Measurements from ENCODE around the gene MET. TPM values are rescaled to one million over a fixed set of nuclear protein-coding genes. Genes with fewer than 3 reads are reported as not detected.

MET gene
- total RNA-seq, 1 donor from 2014 or later = 7.0 TPM

GRCh38 chr7:116713500-116713899 lies 41.5 kb downstream of the MET start:
- peaks cover 2% of the 10 kb centered on the region for H3K4me1 Mint-ChIP-seq
- H2AFZ ChIP-seq (replicated peaks) = no peak overlapping the region
- DNase-seq (ENCODE audit: low spot score) = no peak
- H3K9me3 ChIP-seq (ENCODE audit: low read depth) = no peaks in the 10 kb centered on the region
- no peak overlapping the region for H3K27ac Mint-ChIP-seq
- H3F3A ChIP-seq (ENCODE audit: low read depth) = no peaks in the 10 kb centered on the region
- H3K4me3 ChIP-seq = no peak overlapping the region
- peaks cover 2% of the 10 kb centered on the region for H3K9me3 Mint-ChIP-seq
- H3K36me3 Mint-ChIP-seq = no peaks in the 10 kb centered on the region
- H3K36me3 ChIP-seq = no peaks in the 10 kb centered on the region
- no peak overlapping the region for H3K27ac ChIP-seq
- H3K27me3 Mint-ChIP-seq (ENCODE audit: insufficient read depth, low read depth) = peaks cover 2% of the 10 kb centered on the region
- TF ChIP-seq EZH2phosphoT487 (IDR thresholded peaks at IDR 0.05) (no peak), CTCF (IDR thresholded peaks at IDR 0.05) (no peak), EZH2 (IDR thresholded peaks at IDR 0.05) (no peak)
- H3K9ac ChIP-seq = no peak overlapping the region
- no peaks in the 10 kb centered on the region for H3K4me1 ChIP-seq
- H3K79me2 ChIP-seq (ENCODE audit: low read depth) = no peaks in the 10 kb centered on the region
- no peaks in the 10 kb centered on the region for H3K27me3 ChIP-seq
- H4K20me1 ChIP-seq (ENCODE audit: low read depth) = no peaks in the 10 kb centered on the region
- H3K4me2 ChIP-seq = no peak overlapping the region
- H3K4me3 Mint-ChIP-seq = no peak overlapping the region

DNA sequence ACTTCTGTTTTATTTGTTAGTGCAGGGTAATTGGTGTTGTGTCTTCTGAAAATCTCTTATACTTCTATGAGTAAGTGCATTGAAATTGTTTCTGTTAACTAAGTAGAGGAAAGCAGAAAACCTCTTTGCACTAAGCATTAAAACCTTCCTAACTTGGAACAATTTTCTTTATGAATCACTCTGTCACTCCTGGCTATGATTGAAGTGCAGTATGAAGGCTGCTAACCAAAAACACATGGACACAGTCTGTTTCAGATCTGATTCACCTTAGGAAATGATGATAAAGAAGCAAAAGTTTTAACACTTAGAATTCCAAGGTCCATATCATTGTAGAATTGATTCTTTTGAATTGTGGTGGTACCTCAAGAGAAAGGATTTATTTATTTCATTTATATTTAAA lies 41.9 kb downstream of the MET start:
- no peak overlapping the region for H3K4me3 ChIP-seq
- DNase-seq (ENCODE audit: low spot score) = no peak
- H3K79me2 ChIP-seq (ENCODE audit: low read depth) = no peaks in the 10 kb centered on the region

GRCh38 chr7:116715077-116715476 lies 43.1 kb downstream of the MET start:
- peaks cover 2% of the 10 kb centered on the region for H3K27me3 Mint-ChIP-seq (ENCODE audit: insufficient read depth, low read depth)
- H2AFZ ChIP-seq (replicated peaks) = no peak overlapping the region

More for the DNA sequence above, 41.9 kb downstream of the MET start:
- no peaks in the 10 kb centered on the region for H3F3A ChIP-seq (ENCODE audit: low read depth)
- no peaks in the 10 kb centered on the region for H3K36me3 Mint-ChIP-seq
- no peaks in the 10 kb centered on the region for H3K4me1 ChIP-seq
- TF ChIP-seq CTCF (IDR thresholded peaks at IDR 0.05) (no peak), EZH2 (IDR thresholded peaks at IDR 0.05) (no peak), EZH2phosphoT487 (IDR thresholded peaks at IDR 0.05) (no peak)
- H3K27ac Mint-ChIP-seq = no peak overlapping the region
- no peak overlapping the region for H3K9ac ChIP-seq
- H3K27me3 ChIP-seq = no peaks in the 10 kb centered on the region
- no peak overlapping the region for H3K27ac ChIP-seq
- H2AFZ ChIP-seq (replicated peaks) = no peak overlapping the region
- no peak overlapping the region for H3K4me2 ChIP-seq
- no peaks in the 10 kb centered on the region for H3K9me3 ChIP-seq (ENCODE audit: low read depth)
- H4K20me1 ChIP-seq (ENCODE audit: low read depth) = no peaks in the 10 kb centered on the region
- peaks cover 2% of the 10 kb centered on the region for H3K4me1 Mint-ChIP-seq
- peaks cover 2% of the 10 kb centered on the region for H3K9me3 Mint-ChIP-seq
- no peak overlapping the region for H3K4me3 Mint-ChIP-seq
- peaks cover 2% of the 10 kb centered on the region for H3K27me3 Mint-ChIP-seq (ENCODE audit: insufficient read depth, low read depth)
- no peaks in the 10 kb centered on the region for H3K36me3 ChIP-seq

More at GRCh38 chr7:116715077-116715476, 43.1 kb downstream of the MET start:
- Histone ChIP-seq H3K36me3 (no peaks in the 10 kb centered on the region), H3K4me3 (no peak overlapping the region), H3K27ac (no peak overlapping the region), H3K27me3 (no peaks in the 10 kb centered on the region), H3K9ac (no peak overlapping the region), H3K4me1 (no peaks in the 10 kb centered on the region), H3K9me3 (ENCODE audit: low read depth) (no peaks in the 10 kb centered on the region), H3F3A (ENCODE audit: low read depth) (no peaks in the 10 kb centered on the region), H4K20me1 (ENCODE audit: low read depth) (no peaks in the 10 kb centered on the region), H3K4me2 (no peak overlapping the region), H3K79me2 (ENCODE audit: low read depth) (no peaks in the 10 kb centered on the region)
- Mint-ChIP-seq H3K9me3 (peaks cover 2% of the 10 kb centered on the region), H3K4me1 (peaks cover 2% of the 10 kb centered on the region), H3K4me3 (no peak overlapping the region), H3K36me3 (no peaks in the 10 kb centered on the region), H3K27ac (no peak overlapping the region)
- DNase-seq (ENCODE audit: low spot score) = no peak
- TF ChIP-seq CTCF (IDR thresholded peaks at IDR 0.05) (no peak), EZH2phosphoT487 (IDR thresholded peaks at IDR 0.05) (no peak), EZH2 (IDR thresholded peaks at IDR 0.05) (no peak)
